ENCODE measurements around the gene REPS1.
A peak's percentile ranks its signal among the peaks of the same experiment; 100 is the strongest.

The REPS1 gene

DNA sequence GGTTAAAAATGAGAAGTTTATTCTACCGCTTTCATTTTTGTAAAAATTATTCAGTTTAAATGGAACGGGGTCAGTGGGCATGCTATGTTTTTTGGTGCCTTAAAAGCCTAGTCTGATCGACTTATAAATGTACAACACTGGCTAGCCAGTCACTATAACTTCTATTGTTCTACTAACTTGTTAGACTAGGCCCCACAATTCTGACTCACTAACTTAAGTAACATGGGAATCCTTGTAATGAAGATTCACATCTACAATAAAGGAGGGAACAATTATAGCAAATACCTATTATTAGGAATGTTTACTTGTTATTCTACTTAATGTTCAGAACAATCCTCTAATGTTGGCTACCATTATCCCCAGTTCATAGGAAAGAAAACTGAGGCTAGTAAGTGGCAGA is 28.5 kb downstream of the REPS1 start:
- WGBS (ENCODE audit: extremely low coverage, insufficient coverage, insufficient read length): no CpG with 5 or more reads among the region's 3 CpGs
- no peaks in the 10 kb centered on the region for H3K79me2 ChIP-seq (ENCODE audit: control insufficient read depth, insufficient read depth, low read length, poor library complexity)

GRCh38 chr6:138958595-138958994 is 29.5 kb downstream of the REPS1 start:
- H3K27me3 ChIP-seq (ENCODE audit: insufficient read depth, low read length): no peaks in the 10 kb centered on the region
- no peak overlapping the region for H3K18ac ChIP-seq (ENCODE audit: low read length)
- no peaks in the 10 kb centered on the region for H3K4me1 ChIP-seq (ENCODE audit: control insufficient read depth in 1 of 2, insufficient read depth in 2 of 2, low read length in 2 of 2)
- H2BK120ac ChIP-seq (ENCODE audit: insufficient read depth, low read length, poor library complexity): no peak overlapping the region
- no peak overlapping the region for H2AK5ac ChIP-seq (ENCODE audit: low read length)
- no peak overlapping the region for H3K14ac ChIP-seq (ENCODE audit: low read length)
- H2BK12ac ChIP-seq (ENCODE audit: low read length): no peak overlapping the region
- no peak overlapping the region for H2BK5ac ChIP-seq (ENCODE audit: low read depth, low read length, poor library complexity)
- no CpG with 5 or more reads among the region's 1 CpG for WGBS (ENCODE audit: extremely low coverage, insufficient coverage, insufficient read length)
- H3K79me1 ChIP-seq (ENCODE audit: low read length): no peaks in the 10 kb centered on the region
- no peaks in the 10 kb centered on the region for H3K79me2 ChIP-seq (ENCODE audit: control insufficient read depth, insufficient read depth, low read length, poor library complexity)
- no peak overlapping the region for H4K91ac ChIP-seq (ENCODE audit: low read depth, low read length)
- no peak overlapping the region for H3K23ac ChIP-seq (ENCODE audit: low read length)
- H3K4ac ChIP-seq (ENCODE audit: low read depth, low read length): no peak overlapping the region
- no peak overlapping the region for H3K4me2 ChIP-seq (ENCODE audit: low read length)
- H3K27ac ChIP-seq (ENCODE audit: low read depth, low read length): no peak overlapping the region
- H3K4me3 ChIP-seq (ENCODE audit: low read depth, low read length): no peak overlapping the region
- no peak overlapping the region for H3K9ac ChIP-seq (ENCODE audit: low read length)
- DNase-seq: no peak
- H3K9me3 ChIP-seq (ENCODE audit: insufficient read depth, low read depth, low read length): no peaks in the 10 kb centered on the region
- H4K8ac ChIP-seq (ENCODE audit: low read depth, low read length): no peak overlapping the region
- no peaks in the 10 kb centered on the region for H3K36me3 ChIP-seq (ENCODE audit: control insufficient read depth in 1 of 2, insufficient read depth in 2 of 2, low read length in 2 of 2)
- no peak overlapping the region for H2AFZ ChIP-seq (ENCODE audit: insufficient read depth, low read length, poor library complexity)
- no peak overlapping the region for H4K12ac ChIP-seq (ENCODE audit: low read depth, low read length)

More for the DNA sequence above, 28.5 kb downstream of the REPS1 start:
- Histone ChIP-seq H2BK12ac (ENCODE audit: low read length) (no peak overlapping the region), H3K9ac (ENCODE audit: low read length) (no peak overlapping the region), H3K18ac (ENCODE audit: low read length) (no peak overlapping the region), H2AFZ (ENCODE audit: insufficient read depth, low read length, poor library complexity) (no peak overlapping the region), H2AK5ac (ENCODE audit: low read length) (no peak overlapping the region), H4K12ac (ENCODE audit: low read depth, low read length) (no peak overlapping the region), H3K27me3 (ENCODE audit: insufficient read depth, low read length) (no peaks in the 10 kb centered on the region), H4K8ac (ENCODE audit: low read depth, low read length) (no peak overlapping the region), H3K27ac (ENCODE audit: low read depth, low read length) (no peak overlapping the region), H2BK120ac (ENCODE audit: insufficient read depth, low read length, poor library complexity) (no peak overlapping the region), H3K4me3 (ENCODE audit: low read depth, low read length) (no peak overlapping the region), H3K23ac (ENCODE audit: low read length) (no peak overlapping the region), H2BK5ac (ENCODE audit: low read depth, low read length, poor library complexity) (no peak overlapping the region), H3K4me2 (ENCODE audit: low read length) (no peak overlapping the region), H4K91ac (ENCODE audit: low read depth, low read length) (no peak overlapping the region), H3K9me3 (ENCODE audit: insufficient read depth, low read depth, low read length) (no peaks in the 10 kb centered on the region), H3K79me1 (ENCODE audit: low read length) (no peaks in the 10 kb centered on the region), H3K4me1 (ENCODE audit: control insufficient read depth in 1 of 2, insufficient read depth in 2 of 2, low read length in 2 of 2) (no peaks in the 10 kb centered on the region), H3K36me3 (ENCODE audit: control insufficient read depth in 1 of 2, insufficient read depth in 2 of 2, low read length in 2 of 2) (no peaks in the 10 kb centered on the region), H3K4ac (ENCODE audit: low read depth, low read length) (no peak overlapping the region), H3K14ac (ENCODE audit: low read length) (no peak overlapping the region)
- DNase-seq: peak in 1 of 2 donors; percentile 63

DNA sequence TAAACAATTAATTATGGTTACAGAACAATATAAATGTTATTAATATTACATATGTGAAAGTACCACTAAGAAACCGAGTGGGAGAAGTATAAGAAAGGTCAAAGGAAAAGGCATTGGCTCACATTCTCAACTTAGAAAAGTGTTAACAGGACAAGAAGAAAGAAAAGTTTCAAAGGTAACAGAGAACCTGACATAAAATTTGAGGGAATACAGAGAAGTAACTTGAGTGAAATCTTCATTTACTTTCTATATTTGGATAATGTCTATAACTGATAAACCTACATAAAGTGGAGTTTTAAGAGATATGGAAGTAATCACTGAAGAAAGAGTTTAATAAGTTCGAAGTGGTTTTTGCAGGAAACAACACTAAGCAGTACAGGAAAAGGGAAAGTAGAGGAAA is 30.1 kb downstream of the REPS1 start:
- H2AFZ ChIP-seq (ENCODE audit: insufficient read depth, low read length, poor library complexity): no peak overlapping the region
- no peak overlapping the region for H4K12ac ChIP-seq (ENCODE audit: low read depth, low read length)
- no peak overlapping the region for H2BK120ac ChIP-seq (ENCODE audit: insufficient read depth, low read length, poor library complexity)
- H2AK5ac ChIP-seq (ENCODE audit: low read length): no peak overlapping the region
- no peaks in the 10 kb centered on the region for H3K27me3 ChIP-seq (ENCODE audit: insufficient read depth, low read length)
- H3K79me1 ChIP-seq (ENCODE audit: low read length): no peaks in the 10 kb centered on the region
- H3K9ac ChIP-seq (ENCODE audit: low read length): no peak overlapping the region
- DNase-seq: no peak
- no peak overlapping the region for H3K14ac ChIP-seq (ENCODE audit: low read length)
- no peak overlapping the region for H2BK5ac ChIP-seq (ENCODE audit: low read depth, low read length, poor library complexity)
- no peak overlapping the region for H2BK12ac ChIP-seq (ENCODE audit: low read length)
- no peak overlapping the region for H3K23ac ChIP-seq (ENCODE audit: low read length)
- H3K4me3 ChIP-seq (ENCODE audit: low read depth, low read length): no peak overlapping the region
- 100% methylated on average over 1 of the region's 2 CpGs for WGBS (ENCODE audit: extremely low coverage, insufficient coverage, insufficient read length)
- H4K91ac ChIP-seq (ENCODE audit: low read depth, low read length): no peak overlapping the region
- no peaks in the 10 kb centered on the region for H3K79me2 ChIP-seq (ENCODE audit: control insufficient read depth, insufficient read depth, low read length, poor library complexity)
- no peaks in the 10 kb centered on the region for H3K9me3 ChIP-seq (ENCODE audit: insufficient read depth, low read depth, low read length)
- no peak overlapping the region for H4K8ac ChIP-seq (ENCODE audit: low read depth, low read length)
- no peaks in the 10 kb centered on the region for H3K4me1 ChIP-seq (ENCODE audit: control insufficient read depth in 1 of 2, insufficient read depth in 2 of 2, low read length in 2 of 2)
- no peak overlapping the region for H3K18ac ChIP-seq (ENCODE audit: low read length)
- no peak overlapping the region for H3K27ac ChIP-seq (ENCODE audit: low read depth, low read length)
- no peak overlapping the region for H3K4ac ChIP-seq (ENCODE audit: low read depth, low read length)
- no peak overlapping the region for H3K4me2 ChIP-seq (ENCODE audit: low read length)
- no peaks in the 10 kb centered on the region for H3K36me3 ChIP-seq (ENCODE audit: control insufficient read depth in 1 of 2, insufficient read depth in 2 of 2, low read length in 2 of 2)

DNA sequence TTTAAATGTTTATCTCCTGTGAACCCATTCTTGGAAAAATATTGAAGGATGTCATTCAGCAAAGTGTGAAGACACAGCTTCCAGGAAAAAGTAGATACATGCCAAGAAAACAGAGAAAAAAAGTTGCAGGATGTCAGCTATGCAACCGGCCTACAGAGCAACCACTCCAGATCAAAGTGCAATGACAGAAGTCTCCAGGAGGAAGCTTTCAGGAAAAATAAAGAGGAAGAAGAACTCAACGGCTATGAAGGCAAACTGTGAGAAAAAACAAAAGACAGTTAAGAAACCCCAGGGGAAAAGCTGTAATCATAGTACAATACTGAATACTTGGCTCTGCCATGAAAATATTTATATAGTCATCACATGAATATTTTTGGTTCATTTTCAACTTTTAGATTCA is 30.6 kb downstream of the REPS1 start:
- H3K9me3 ChIP-seq (ENCODE audit: insufficient read depth, low read depth, low read length): no peaks in the 10 kb centered on the region
- H3K14ac ChIP-seq (ENCODE audit: low read length): no peak overlapping the region
- H4K12ac ChIP-seq (ENCODE audit: low read depth, low read length): no peak overlapping the region
- no peak overlapping the region for H3K23ac ChIP-seq (ENCODE audit: low read length)
- H2BK120ac ChIP-seq (ENCODE audit: insufficient read depth, low read length, poor library complexity): no peak overlapping the region
- H2BK5ac ChIP-seq (ENCODE audit: low read depth, low read length, poor library complexity): no peak overlapping the region
- no peak overlapping the region for H4K8ac ChIP-seq (ENCODE audit: low read depth, low read length)
- H3K4ac ChIP-seq (ENCODE audit: low read depth, low read length): peak overlapping the region; percentile 55
- no peak overlapping the region for H3K9ac ChIP-seq (ENCODE audit: low read length)
- H3K4me1 ChIP-seq (ENCODE audit: control insufficient read depth in 1 of 2, insufficient read depth in 2 of 2, low read length in 2 of 2): no peaks in the 10 kb centered on the region
- no peak overlapping the region for H3K4me2 ChIP-seq (ENCODE audit: low read length)
- no peak overlapping the region for H2AFZ ChIP-seq (ENCODE audit: insufficient read depth, low read length, poor library complexity)
- no peak overlapping the region for H3K4me3 ChIP-seq (ENCODE audit: low read depth, low read length)
- H3K27ac ChIP-seq (ENCODE audit: low read depth, low read length): no peak overlapping the region
- no peak overlapping the region for H4K91ac ChIP-seq (ENCODE audit: low read depth, low read length)
- WGBS (ENCODE audit: extremely low coverage, insufficient coverage, insufficient read length): no CpG with 5 or more reads among the region's 2 CpGs
- H3K79me1 ChIP-seq (ENCODE audit: low read length): no peaks in the 10 kb centered on the region
- H2AK5ac ChIP-seq (ENCODE audit: low read length): no peak overlapping the region
- H3K79me2 ChIP-seq (ENCODE audit: control insufficient read depth, insufficient read depth, low read length, poor library complexity): no peaks in the 10 kb centered on the region
- H2BK12ac ChIP-seq (ENCODE audit: low read length): no peak overlapping the region
- no peak for DNase-seq
- H3K18ac ChIP-seq (ENCODE audit: low read length): no peak overlapping the region
- H3K36me3 ChIP-seq (ENCODE audit: control insufficient read depth in 1 of 2, insufficient read depth in 2 of 2, low read length in 2 of 2): no peaks in the 10 kb centered on the region
- H3K27me3 ChIP-seq (ENCODE audit: insufficient read depth, low read length): no peaks in the 10 kb centered on the region

Data from trophoblast cell (in vitro differentiated cells and primary cell).